GM18951 (cell line): ENCODE data around the gene CALCOCO2.
"Not testable (repeated sequence)": the region's sequence is repeated elsewhere in the genome, so short reads cannot be mapped to it uniquely, and the experiment has no call there.

Experiments used
- POLR2A ChIP-seq: IDR thresholded peaks from 4 replicates; pipeline ENCODE4 v1.6.1; 2011; ENCODE audit warnings: mild to moderate bottlenecking; ENCODE audit not compliant: insufficient read length, insufficient read depth; ENCODE audit errors: extremely low read depth
- in situ Hi-C: fragments of 300-500 bp; cut with MboI; formaldehyde crosslinking; loops from one replicate; pipeline ENCODE4 v1.12.0; 2022; ENCODE audit warnings: low sequenced_read_pairs, mixed read lengths, inconsistent platforms; ENCODE audit not compliant: unreplicated experiment

Gene CALCOCO2, protein sequence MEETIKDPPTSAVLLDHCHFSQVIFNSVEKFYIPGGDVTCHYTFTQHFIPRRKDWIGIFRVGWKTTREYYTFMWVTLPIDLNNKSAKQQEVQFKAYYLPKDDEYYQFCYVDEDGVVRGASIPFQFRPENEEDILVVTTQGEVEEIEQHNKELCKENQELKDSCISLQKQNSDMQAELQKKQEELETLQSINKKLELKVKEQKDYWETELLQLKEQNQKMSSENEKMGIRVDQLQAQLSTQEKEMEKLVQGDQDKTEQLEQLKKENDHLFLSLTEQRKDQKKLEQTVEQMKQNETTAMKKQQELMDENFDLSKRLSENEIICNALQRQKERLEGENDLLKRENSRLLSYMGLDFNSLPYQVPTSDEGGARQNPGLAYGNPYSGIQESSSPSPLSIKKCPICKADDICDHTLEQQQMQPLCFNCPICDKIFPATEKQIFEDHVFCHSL

DNA sequence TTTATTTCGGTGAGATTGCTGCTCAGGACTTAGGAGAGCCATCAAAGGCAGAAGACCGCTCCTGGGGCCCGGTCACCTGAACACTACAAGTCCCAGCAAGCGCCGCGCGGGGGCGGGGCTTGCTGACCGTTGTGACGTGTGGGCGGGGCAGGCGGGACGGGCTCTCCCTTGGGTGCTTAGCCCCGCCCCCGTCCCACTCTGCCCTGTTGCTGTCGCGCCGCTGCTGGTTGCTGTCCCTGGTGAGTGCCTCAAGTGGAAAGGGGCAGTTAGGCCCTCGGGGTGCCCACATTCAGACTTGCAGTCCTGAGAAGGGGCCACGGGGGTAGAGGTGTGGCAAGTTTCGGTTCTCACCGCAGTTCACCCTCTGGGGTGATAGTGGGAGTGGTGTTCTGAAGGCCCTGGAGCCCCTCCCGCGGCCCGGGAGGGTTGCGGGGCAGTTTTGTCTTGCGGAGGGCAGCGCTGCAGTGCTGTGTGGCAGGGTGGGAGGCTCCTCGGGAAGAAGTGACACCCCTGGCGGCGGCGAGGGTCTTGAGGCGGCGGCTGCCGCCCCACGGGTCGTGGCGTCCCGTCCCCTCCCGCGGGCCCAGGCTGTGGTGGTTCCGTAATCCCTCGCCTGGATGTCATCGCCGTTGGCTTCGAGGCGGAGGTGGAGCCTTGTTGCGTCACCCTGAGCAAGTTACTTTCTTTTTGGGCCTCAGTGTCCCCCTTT lies at the start of gene CALCOCO2:
Gene CALCOCO2, plus strand, starts transcription at position 196 of the 709 bp plus-strand sequence. CDS start 10,673 bp downstream, outside the sequence.
- TF ChIP-seq POLR2A: peak; percentile 67
- in situ Hi-C loops: no loop called here

DNA sequence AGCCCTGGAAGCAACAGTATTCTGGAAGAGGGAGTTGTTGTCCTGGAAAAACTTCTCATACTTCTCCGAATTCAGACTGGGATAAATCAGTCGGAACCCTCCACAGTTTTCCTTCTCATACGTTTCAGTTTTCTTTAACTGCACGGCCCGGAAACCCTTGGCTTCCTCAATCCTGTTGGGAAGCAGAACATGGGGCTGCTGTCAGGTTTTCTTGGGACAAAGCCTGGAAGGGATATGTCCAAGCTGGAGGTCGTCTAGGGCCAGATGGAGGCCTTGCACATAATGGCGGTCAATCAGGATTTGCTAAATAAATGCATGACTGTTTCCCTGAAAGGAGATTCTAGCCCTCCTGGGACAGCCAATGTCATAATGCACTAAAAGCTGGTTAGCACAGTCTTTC lies 43.0 kb upstream of the CALCOCO2 start:
- no peak for TF ChIP-seq POLR2A
- in situ Hi-C loops: no loop called here

DNA sequence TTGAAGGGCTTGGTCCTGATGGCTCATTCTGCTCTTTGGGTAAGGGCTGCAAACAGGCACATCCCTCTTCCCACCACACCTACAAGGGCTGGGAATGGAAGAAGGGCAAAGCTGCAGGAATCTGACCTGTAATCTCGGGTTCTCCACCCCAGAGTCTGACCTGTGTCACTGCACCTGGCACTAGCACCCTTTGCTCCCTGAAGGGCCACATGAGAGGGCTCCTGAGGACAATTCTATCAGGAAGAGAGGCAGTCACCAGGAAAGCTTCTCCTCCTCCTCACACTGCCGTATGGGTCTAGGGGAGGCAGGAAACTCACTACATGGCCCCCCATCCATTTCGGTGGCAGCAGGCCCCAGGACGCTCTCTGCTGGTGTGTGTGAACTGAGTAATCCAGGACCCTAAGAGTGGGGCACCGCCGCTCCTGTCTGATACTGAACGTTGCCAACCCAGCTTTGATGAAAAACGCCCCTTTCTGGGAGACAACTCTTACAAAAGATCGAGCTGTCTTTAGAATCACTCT lies 40.2 kb upstream of the CALCOCO2 start:
- in situ Hi-C loops: no loop called here
- TF ChIP-seq POLR2A: no peak

DNA sequence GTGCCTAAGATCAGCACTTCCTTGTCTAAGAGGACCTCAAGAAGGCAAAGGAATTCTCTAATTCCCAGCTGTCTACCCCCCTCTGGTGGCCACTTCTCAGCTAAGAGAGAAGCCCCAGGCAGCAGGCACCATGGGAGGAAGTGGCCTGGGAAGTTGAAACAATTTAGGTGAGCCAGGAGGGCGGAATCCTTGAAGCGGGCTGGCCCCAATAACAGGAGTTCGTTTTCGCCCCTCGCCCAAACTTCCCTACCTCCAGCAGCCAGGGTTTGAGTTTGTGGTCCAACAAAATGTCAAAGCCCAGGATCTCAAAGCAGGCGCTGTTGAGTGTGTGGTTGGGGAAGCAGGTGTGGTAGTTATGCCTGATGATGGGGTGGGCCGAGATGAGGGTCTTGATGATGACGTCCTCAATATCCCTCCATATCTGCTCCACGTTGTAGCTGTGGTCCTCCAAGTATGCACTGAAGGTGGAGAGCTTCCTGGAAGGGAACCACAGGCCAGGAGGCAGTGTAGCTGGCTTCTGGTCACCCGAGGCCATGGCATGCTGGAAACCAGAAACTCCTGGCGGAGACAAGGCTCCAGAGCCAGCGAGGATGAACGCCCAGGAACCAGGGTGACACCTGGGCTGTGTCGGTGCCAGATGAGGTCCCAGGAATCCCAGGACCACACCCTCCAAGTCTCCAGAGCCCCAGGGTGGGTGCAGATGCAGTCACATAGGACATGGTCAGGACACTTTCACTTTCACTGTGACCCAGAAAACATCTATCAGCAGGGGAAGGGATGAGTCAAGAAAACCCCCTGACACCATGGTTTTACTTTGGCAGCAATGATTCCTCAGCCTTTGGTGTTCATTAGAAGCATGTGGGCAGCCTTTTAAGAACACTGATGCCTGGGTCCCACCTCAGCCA lies 39.5 kb upstream of the CALCOCO2 start:
- TF ChIP-seq POLR2A: no peak
- in situ Hi-C loops: no loop called here

DNA sequence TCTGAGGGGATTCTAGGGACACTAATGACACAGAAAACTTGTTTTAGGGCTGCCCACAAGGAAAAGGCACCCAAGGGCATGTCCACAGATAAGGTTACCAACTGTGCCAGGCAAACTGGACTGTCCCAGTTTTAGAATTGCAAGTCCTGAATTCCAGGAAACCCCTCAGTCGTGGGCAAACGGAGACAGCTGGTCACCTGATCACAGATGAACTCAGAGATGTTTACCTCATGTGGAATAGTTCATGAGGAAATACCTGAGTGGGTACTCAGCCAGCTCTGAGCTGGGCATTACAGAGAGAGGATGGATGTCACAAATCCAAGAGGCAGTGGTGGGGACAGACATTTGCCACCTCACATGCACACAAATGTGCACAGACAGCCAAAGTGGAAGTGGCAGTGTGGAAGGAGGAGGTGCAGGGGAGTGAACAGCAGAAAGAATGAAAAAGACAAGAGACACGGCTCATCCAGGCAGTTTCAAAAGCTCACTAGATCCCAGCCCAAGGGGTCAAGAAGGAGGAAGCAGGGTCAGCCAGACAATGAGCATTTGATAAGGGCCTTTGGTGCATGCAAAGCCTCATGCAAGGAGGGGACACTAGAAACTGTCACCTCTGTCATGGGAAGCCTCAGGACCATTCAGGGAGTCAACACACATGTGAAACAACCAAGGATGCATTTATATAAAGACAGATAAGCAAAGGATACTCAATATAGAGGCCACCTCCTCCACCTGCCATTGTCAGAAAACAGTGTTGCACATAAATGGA lies 38.6 kb upstream of the CALCOCO2 start:
- no peak for TF ChIP-seq POLR2A
- in situ Hi-C loops: no loop called here

DNA sequence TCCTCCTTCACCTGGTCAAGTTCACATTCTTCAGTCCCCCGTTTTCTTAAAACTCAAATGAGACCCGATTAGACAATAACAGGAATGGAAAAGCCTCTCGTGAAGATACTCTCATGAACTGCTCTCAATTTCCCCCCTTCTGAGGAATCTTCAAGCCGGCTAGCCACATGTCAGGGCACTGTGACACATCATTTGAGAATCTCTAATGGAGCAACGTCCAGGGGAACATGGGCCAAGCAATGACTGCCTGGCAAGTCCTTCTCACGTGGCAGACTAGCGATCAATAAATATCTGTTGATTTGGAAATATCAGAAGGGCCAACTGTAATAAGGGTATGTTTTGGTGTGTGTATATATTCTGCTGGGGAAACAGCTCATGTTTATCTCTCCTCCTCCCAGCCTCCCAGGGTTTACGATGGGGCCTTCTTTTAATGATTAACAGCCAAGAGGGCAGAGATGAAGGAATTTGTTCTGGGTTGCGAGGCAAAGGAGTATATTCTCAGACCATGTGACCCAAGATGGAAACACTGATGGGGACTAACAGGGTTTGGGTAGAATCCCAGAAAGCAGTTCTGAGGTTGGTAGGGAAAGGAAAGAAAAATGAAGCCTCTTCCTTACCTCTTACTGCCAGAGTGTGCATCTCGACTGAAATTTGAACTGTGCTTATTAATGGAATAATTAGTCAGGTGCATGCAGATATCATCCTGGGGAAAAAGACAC lies 35.2 kb upstream of the CALCOCO2 start:
- in situ Hi-C loops: no loop called here
- TF ChIP-seq POLR2A: no peak

DNA sequence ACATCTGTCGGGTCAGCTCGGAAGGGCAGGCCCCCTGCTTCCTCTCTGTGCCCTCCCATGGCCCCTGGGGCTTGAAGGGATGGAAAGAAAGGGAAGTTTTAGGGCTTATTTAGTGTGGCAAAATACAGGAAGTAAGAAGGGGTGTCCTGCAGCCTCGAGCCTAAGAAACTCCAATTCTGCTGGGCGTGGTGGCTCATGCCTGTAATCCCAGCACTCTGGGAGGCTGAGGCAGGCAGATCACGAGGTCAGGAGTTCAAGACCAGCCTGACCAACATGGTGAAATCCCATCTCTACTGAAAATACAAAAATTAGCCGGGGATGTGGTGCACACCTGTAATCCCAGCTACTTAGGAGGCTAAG lies 34.7 kb upstream of the CALCOCO2 start:
- in situ Hi-C loops: not testable (repeated sequence)

DNA sequence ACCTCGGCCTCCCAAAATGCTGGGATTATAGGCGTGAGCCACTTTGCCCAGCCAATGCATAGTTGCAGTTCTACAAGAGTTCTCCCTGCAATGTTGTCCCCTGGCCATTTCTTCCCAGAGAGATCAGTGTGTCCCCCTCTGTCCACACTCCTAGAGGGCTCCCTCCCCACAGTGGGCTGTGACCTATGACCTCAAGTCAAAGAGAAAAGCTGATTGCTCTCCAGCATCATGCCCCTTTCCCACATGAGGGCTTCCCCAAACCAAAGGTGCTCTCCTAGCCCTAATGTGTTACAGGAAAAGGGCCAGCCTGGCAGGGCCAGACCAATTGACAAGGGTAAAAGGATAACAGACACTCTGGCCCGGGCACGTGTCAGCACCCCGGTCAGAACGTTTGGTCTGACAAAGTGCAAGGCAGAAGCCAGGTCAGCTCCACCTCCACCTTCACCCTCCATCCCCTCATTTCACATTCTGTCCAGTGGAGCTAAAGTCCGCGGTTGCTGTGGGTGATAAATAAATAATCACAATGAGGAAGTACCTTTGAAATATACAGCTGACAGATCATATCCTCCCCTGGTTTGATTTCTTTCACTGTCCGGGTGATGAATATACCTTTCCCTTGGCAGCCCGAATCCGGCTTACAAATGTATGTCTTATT lies 31.6 kb upstream of the CALCOCO2 start:
- TF ChIP-seq POLR2A: no peak
- in situ Hi-C loops: no loop called here

DNA sequence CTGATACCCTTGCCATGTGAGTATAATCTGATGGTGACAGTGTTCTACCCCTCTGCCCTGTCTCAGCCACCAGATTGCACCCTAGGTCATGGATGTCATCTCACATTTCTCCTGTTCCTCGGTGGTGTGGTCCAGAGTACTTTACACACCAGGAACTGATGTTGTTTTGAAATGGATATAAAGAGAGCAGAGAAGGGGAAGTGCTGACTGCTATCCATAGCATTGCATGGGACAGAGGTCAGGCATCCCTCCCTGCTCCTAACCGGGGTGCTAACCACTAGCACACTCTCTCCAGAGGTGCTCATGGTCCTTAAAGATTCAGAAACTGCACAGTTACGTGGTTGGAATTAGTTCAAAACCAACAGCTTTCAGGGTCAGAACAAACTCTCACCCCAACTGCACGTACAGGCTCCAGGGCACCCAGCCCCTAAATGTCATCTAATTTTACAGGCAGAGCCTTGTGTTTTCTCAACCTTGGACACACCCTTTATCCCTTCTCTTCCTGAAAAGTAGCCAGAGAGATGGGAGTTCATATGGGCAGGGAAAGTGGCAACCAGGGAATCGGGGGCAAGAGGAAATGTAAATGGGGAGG lies 30.1 kb upstream of the CALCOCO2 start:
- in situ Hi-C loops: no loop called here
- no peak for TF ChIP-seq POLR2A

DNA sequence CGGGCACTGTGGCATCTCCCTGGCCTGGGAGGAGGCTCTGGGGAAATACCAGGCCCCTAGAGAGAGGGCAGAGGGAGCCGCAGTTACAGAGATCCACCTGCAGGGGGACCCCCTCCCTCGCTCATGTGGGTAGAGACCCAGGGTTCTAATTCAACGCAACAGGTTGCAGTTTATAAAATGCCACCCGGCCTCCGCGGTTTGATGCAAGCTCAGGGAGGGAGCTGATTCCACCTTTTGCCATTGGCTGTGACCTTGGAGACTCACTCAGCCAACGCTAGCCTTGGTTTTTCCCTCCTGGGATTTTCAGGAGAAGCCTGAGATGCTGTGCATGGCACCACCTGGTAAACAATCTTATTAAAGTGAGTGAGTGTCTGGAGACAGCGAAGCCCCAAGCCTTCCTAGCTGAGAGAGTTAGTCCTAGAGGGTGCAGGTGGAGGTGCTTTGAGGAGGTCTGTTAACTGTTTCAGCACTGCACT lies 25.9 kb upstream of the CALCOCO2 start:
- no peak for TF ChIP-seq POLR2A
- in situ Hi-C loops: no loop called here

DNA sequence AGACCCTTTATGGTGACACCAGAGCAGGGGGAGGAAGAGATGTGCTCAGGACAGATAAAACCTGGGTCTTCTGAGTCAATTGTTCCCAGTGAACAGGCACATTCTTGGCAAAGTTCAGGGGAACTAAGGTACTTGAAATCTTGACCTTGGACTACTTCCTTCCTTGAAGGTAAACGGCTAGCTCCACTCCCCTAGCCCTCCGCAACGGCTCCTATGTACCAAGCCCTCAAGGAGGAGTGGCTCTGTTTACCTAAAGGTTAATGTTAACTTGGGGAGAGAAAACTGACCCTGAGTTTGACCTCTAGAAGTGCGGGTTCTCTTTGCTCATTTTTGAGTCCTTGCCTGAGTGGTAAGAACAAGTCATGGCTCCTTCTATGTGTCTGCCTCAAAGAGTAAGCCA lies 21.7 kb upstream of the CALCOCO2 start:
- no peak for TF ChIP-seq POLR2A
- in situ Hi-C loops: no loop called here

DNA sequence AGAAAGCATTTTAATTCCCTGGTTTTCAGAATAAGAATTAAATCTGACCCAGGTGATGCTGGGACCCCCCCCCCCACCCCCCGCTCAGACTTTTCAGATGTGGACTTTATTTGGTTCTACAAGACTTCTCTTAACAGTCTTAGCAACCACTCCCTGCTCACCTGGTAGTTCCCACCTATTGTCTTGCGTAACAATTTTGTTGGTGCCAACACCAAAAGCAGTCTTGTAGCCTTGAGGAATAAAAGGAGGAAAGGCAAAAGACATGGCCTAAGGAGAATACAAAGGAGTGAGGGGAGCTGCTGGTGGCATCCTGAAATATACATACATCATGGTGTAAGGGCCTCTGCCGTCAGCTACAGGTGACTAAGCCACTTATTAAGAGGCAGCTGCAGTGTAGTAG lies 18.8 kb upstream of the CALCOCO2 start:
- in situ Hi-C loops: loop anchor here (5.0 kb wide), 1 partner anchor 65 kb away; no protein-coding TSS in a partner anchor
- TF ChIP-seq POLR2A: no peak
